ENCODE data around the gene AP3D1. TPM values are rescaled to one million over a fixed set of nuclear protein-coding genes. Genes with fewer than 3 reads are reported as not detected.
"Not testable (repeated sequence)": the region's sequence is repeated elsewhere in the genome, so short reads cannot be mapped to it uniquely, and the experiment has no call there.

The AP3D1 gene
- total RNA-seq, 1 experiment from 2014 or later = 93.3 TPM

GRCh38 chr19:2128252-2128651 lies 23.1 kb downstream of the AP3D1 start:
- not testable (repeated sequence) for DNase-seq (ENCODE audit: low read depth)

GRCh38 chr19:2127758-2128157 lies 23.6 kb downstream of the AP3D1 start:
- DNase-seq (ENCODE audit: low read depth) = no peak

GRCh38 chr19:2126879-2127518 lies 24.4 kb downstream of the AP3D1 start:
- DNase-seq (ENCODE audit: low read depth) = no peak

- no peak for DNase-seq (ENCODE audit: low read depth)
These were observed 27.5 kb downstream of the AP3D1 start for GRCh38 chr19:2123682-2124387.

GRCh38 chr19:2122982-2123381 lies 28.4 kb downstream of the AP3D1 start:
- DNase-seq (ENCODE audit: low read depth) = no peak

GRCh38 chr19:2122251-2122650 lies 29.1 kb downstream of the AP3D1 start:
- no peak for DNase-seq (ENCODE audit: low read depth)

- DNase-seq (ENCODE audit: low read depth) = no peak
These were observed 29.8 kb downstream of the AP3D1 start for GRCh38 chr19:2121416-2122051.

GRCh38 chr19:2120821-2121220 lies 30.5 kb downstream of the AP3D1 start:
- DNase-seq (ENCODE audit: low read depth) = no peak

- no peak for DNase-seq (ENCODE audit: low read depth)
These were observed 31.2 kb downstream of the AP3D1 start for GRCh38 chr19:2119921-2120785.

- DNase-seq (ENCODE audit: low read depth) = no peak
These were observed 32.9 kb downstream of the AP3D1 start for GRCh38 chr19:2118438-2118837.

GRCh38 chr19:2117215-2117960 lies 34.0 kb downstream of the AP3D1 start:
- no peak for DNase-seq (ENCODE audit: low read depth)

- no peak for DNase-seq (ENCODE audit: low read depth)
These were observed 34.9 kb downstream of the AP3D1 start for GRCh38 chr19:2116507-2116906.

GRCh38 chr19:2115911-2116426 lies 35.4 kb downstream of the AP3D1 start:
- no peak for DNase-seq (ENCODE audit: low read depth)

GRCh38 chr19:2115324-2115723 lies 36.0 kb downstream of the AP3D1 start:
- DNase-seq (ENCODE audit: low read depth) = no peak

GRCh38 chr19:2114821-2115220 lies 36.5 kb downstream of the AP3D1 start:
- DNase-seq (ENCODE audit: low read depth) = no peak

GRCh38 chr19:2114218-2114617 lies 37.1 kb downstream of the AP3D1 start:
- DNase-seq (ENCODE audit: low read depth) = no peak

- DNase-seq (ENCODE audit: low read depth) = peak; percentile 82
These were observed 37.7 kb downstream of the AP3D1 start for GRCh38 chr19:2113439-2114211.

GRCh38 chr19:2112516-2113320 lies 38.6 kb downstream of the AP3D1 start:
- DNase-seq (ENCODE audit: low read depth) = no peak

- no peak for DNase-seq (ENCODE audit: low read depth)
These were observed 39.5 kb downstream of the AP3D1 start for GRCh38 chr19:2111886-2112285.

Data from Daoy (cell line).